Liver (tissue), 3 donors: ENCODE measurements around the gene BTBD9.

Source experiments
- GABPA ChIP-seq, 2 donors: IDR thresholded peaks in 1 of 2; conservative IDR thresholded peaks in 1 of 2; 2 replicates each; pipeline ENCODE4 v1.6.1; 2016; ENCODE audit warnings: antibody characterized with exemption in 2 of 2, mild to moderate bottlenecking in 1 of 2, moderate library complexity in 1 of 2
- JUND ChIP-seq, 2 donors: IDR thresholded peaks; 2 replicates each; pipeline ENCODE4 v1.6.1; 2016; ENCODE audit warnings: antibody characterized with exemption in 2 of 2
- NR2F2 ChIP-seq: IDR thresholded peaks from 2 replicates; pipeline ENCODE4 v1.6.1; 2016; ENCODE audit warnings: antibody characterized with exemption
- SP1 ChIP-seq: IDR thresholded peaks from 2 replicates; pipeline ENCODE4 v1.6.1; 2018; ENCODE audit warnings: antibody characterized with exemption, mild to moderate bottlenecking
- TAF1 ChIP-seq: conservative IDR thresholded peaks from 2 replicates; pipeline ENCODE4 v1.6.1; 2016; ENCODE audit warnings: antibody characterized with exemption, mild to moderate bottlenecking
- YY1 ChIP-seq: IDR thresholded peaks from 2 replicates; pipeline ENCODE4 v1.6.1; 2016; ENCODE audit warnings: antibody characterized with exemption, mild to moderate bottlenecking
- TF ChIP-seq, protein P1 (sequence below): fragments of 150-350 bp; IDR thresholded peaks from 2 replicates; pipeline ENCODE4 v1.5.1; 2017; ENCODE audit warnings: improper control_type of control experiment, low read depth, low read length; ENCODE audit not compliant: missing input control
- TF ChIP-seq, protein P2 (sequence below): IDR thresholded peaks from 2 replicates; pipeline ENCODE4 v1.6.1; 2016; ENCODE audit warnings: antibody characterized with exemption
- TF ChIP-seq, protein P3 (sequence below): IDR thresholded peaks from 2 replicates; pipeline ENCODE4 v1.6.1; 2016; ENCODE audit warnings: antibody characterized with exemption
- donor health status: healthy.
- donor health status: healthy.

DNA sequence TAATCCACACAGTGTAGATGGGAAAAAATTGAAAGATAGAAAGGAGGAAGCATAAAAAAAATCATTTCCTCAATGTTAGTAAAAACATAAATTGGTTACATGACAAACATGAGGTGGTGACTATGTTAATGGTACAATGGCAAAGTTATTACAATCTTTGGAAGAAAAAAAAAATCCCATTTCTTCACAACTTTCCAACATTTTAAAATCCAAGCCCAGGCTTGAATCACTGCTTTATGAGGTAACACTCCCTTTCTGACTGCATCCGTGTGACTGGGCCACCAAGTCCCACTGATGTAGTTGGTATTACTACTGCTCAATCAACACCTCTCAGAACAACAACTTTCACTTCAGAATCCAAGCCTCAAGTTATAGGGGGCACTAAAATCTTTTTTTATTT, 160.4 kb downstream of the BTBD9 start:
- TF ChIP-seq, protein P1, sequence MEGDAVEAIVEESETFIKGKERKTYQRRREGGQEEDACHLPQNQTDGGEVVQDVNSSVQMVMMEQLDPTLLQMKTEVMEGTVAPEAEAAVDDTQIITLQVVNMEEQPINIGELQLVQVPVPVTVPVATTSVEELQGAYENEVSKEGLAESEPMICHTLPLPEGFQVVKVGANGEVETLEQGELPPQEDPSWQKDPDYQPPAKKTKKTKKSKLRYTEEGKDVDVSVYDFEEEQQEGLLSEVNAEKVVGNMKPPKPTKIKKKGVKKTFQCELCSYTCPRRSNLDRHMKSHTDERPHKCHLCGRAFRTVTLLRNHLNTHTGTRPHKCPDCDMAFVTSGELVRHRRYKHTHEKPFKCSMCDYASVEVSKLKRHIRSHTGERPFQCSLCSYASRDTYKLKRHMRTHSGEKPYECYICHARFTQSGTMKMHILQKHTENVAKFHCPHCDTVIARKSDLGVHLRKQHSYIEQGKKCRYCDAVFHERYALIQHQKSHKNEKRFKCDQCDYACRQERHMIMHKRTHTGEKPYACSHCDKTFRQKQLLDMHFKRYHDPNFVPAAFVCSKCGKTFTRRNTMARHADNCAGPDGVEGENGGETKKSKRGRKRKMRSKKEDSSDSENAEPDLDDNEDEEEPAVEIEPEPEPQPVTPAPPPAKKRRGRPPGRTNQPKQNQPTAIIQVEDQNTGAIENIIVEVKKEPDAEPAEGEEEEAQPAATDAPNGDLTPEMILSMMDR: no peak
- no peak for TF ChIP-seq GABPA (IDR thresholded peaks at IDR 0.05 in 1 of 2, conservative IDR thresholded peaks at IDR 0.05 in 1 of 2)
- TF ChIP-seq YY1: no peak
- TF ChIP-seq, protein P2, sequence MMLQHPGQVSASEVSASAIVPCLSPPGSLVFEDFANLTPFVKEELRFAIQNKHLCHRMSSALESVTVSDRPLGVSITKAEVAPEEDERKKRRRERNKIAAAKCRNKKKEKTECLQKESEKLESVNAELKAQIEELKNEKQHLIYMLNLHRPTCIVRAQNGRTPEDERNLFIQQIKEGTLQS: no peak
- TF ChIP-seq NR2F2: no peak
- TF ChIP-seq JUND (IDR thresholded peaks at IDR 0.05): no peak
- TF ChIP-seq, protein P3, sequence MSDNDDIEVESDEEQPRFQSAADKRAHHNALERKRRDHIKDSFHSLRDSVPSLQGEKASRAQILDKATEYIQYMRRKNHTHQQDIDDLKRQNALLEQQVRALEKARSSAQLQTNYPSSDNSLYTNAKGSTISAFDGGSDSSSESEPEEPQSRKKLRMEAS: no peak
- no peak for TF ChIP-seq SP1
- TF ChIP-seq TAF1: no peak
